Measurements from ENCODE around the gene TSHZ2.

DNA sequence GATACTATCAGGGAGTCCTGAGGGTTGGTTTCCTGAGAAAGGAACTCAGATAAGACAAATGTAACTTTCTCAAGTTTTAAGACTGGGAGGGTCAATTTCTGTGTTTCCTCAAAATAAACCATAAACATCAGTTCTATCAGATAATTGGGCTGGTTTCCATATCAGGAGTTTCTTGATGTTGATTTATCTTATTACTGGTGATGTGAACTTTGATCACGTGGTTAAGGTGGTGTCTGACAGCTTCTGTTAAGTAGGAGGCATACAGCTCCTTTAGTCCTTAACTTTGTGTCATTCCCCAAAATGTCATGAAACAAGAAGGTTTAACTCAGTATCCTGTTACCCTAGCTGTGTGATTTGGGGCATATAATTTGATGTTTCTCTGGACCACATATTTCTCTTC lies 476.3 kb downstream of the TSHZ2 start:
- TF ChIP-seq, protein P1, sequence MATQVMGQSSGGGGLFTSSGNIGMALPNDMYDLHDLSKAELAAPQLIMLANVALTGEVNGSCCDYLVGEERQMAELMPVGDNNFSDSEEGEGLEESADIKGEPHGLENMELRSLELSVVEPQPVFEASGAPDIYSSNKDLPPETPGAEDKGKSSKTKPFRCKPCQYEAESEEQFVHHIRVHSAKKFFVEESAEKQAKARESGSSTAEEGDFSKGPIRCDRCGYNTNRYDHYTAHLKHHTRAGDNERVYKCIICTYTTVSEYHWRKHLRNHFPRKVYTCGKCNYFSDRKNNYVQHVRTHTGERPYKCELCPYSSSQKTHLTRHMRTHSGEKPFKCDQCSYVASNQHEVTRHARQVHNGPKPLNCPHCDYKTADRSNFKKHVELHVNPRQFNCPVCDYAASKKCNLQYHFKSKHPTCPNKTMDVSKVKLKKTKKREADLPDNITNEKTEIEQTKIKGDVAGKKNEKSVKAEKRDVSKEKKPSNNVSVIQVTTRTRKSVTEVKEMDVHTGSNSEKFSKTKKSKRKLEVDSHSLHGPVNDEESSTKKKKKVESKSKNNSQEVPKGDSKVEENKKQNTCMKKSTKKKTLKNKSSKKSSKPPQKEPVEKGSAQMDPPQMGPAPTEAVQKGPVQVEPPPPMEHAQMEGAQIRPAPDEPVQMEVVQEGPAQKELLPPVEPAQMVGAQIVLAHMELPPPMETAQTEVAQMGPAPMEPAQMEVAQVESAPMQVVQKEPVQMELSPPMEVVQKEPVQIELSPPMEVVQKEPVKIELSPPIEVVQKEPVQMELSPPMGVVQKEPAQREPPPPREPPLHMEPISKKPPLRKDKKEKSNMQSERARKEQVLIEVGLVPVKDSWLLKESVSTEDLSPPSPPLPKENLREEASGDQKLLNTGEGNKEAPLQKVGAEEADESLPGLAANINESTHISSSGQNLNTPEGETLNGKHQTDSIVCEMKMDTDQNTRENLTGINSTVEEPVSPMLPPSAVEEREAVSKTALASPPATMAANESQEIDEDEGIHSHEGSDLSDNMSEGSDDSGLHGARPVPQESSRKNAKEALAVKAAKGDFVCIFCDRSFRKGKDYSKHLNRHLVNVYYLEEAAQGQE (IDR thresholded peaks at IDR 0.05; ENCODE audit: borderline replicate concordance) = no peak
- TF ChIP-seq, protein P2, sequence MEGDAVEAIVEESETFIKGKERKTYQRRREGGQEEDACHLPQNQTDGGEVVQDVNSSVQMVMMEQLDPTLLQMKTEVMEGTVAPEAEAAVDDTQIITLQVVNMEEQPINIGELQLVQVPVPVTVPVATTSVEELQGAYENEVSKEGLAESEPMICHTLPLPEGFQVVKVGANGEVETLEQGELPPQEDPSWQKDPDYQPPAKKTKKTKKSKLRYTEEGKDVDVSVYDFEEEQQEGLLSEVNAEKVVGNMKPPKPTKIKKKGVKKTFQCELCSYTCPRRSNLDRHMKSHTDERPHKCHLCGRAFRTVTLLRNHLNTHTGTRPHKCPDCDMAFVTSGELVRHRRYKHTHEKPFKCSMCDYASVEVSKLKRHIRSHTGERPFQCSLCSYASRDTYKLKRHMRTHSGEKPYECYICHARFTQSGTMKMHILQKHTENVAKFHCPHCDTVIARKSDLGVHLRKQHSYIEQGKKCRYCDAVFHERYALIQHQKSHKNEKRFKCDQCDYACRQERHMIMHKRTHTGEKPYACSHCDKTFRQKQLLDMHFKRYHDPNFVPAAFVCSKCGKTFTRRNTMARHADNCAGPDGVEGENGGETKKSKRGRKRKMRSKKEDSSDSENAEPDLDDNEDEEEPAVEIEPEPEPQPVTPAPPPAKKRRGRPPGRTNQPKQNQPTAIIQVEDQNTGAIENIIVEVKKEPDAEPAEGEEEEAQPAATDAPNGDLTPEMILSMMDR (IDR thresholded peaks at IDR 0.05; ENCODE audit: poor library complexity, severe bottlenecking) = no peak
- TF ChIP-seq SMC3 (conservative IDR thresholded peaks at IDR 0.05; ENCODE audit: poor library complexity) (no peak), POLR2AphosphoS5 (IDR thresholded peaks at IDR 0.05) (no peak), RAD21 (conservative IDR thresholded peaks at IDR 0.05) (no peak)
